IPS DF 19.7 (cell line): ENCODE data around the gene YDJC.
"Not testable (repeated sequence)": the region's sequence is repeated elsewhere in the genome, so short reads cannot be mapped to it uniquely, and the experiment has no call there.

ENCODE experiments used
- DNase-seq: peaks from one replicate; pipeline ENCODE4 v3.0.0-alpha.2; 2013; ENCODE audit warnings: low read depth, low spot score

YDJC gene

GRCh38 chr22:21606775-21607174 lies 23.0 kb downstream of the YDJC start:
- no peak for DNase-seq

GRCh38 chr22:21605887-21606564 lies 23.8 kb downstream of the YDJC start:
- DNase-seq = no peak

DNA sequence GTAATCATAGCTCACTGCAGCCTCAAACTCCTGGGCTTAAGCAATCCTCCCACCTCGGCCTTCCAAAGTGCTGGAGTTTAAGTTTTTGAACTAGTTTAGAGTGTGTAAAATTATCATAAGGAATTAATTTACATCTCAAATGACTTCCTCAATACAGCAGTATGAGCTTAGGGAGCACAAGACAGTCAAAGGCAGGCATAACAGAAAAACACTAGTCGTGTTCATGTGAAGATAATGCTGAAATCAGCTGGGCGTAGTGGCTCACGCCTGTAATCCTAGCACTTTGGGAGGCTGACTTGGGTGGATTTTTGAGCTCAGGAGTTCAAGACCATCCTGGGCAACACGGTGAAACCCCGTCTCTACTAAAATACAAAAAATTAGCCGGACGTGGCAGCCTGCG lies 25.8 kb downstream of the YDJC start:
- no peak for DNase-seq

- DNase-seq = no peak
Observed at GRCh38 chr22:21602579-21602978, 27.2 kb downstream of the YDJC start.

DNA sequence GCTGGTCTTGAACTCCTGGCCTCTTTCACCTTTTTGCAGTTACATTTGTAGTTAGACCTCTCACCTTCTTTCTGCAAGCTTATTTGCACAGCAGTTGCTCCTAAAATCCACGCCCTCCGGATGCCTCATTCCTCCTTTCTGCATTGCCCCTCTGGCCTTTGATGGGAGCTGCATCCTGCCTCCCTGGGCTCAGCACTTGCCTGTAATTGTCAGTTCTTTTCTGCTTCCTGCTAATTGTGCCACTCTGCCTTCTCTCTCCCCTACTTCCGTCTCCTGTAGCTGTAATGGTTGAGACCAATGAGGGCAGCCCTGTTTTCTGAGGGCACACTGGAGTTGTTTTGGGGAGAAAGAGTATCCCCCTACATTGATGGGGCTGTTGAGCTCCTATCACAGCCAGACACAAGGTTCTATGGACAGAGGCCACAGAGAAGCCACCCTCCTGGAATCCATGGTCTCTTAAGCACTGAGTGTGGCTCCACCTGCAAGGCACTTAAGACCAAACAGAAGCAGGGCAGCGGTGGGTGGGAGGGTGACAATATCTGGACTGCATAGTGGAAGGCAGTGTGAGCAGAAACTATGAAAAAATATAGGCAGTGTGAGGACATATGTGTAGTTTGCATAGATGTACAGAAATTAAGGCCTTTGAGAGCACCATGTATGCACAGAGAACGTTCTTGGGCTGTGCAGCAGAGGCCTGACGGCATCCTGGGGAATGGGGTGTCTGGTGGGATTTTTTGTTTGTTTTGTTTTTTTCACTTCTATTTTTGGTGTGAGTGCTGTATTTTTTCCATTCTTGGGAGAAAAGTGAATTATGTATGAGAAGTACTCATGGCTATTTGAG lies 30.5 kb downstream of the YDJC start:
- no peak for DNase-seq

GRCh38 chr22:21598302-21598701 lies 31.5 kb downstream of the YDJC start:
- DNase-seq = no peak

DNA sequence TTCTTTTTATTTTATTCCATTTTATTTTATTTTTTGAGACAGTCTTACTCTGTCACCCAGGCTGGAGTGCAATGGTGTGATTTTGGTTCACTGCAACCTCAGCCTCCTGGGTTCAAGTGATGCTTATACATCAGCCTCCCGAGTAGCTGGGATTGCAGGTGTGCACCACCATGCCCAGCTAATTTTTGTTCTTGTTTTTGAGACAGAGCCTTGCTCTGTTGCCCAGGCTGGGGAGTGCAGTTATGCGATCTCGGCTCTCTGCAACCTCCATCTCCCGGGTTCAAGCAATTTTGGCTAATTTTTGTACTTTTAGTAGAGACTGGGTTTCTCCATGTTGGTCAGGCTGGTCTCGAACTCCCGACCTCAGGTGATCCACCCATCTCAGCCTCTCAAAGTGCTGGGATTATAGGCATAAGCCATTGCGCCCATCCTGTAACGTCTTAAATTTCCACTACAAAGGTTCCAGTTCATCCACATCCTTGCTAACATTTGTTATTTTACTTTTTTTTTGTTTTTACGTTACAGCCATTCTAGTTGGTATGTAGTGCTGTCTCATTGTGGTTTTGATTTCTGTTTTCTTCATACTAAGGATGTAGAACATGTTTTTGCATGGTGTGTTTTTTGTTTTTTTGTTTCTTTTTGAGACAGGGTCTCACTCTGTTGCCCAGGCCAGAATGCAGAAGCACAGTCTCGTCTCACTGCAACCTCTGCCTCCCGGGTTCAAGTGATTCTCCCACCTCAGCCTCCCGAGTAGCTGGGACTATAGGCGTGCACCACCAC lies 33.3 kb downstream of the YDJC start:
- not testable (repeated sequence) for DNase-seq

DNA sequence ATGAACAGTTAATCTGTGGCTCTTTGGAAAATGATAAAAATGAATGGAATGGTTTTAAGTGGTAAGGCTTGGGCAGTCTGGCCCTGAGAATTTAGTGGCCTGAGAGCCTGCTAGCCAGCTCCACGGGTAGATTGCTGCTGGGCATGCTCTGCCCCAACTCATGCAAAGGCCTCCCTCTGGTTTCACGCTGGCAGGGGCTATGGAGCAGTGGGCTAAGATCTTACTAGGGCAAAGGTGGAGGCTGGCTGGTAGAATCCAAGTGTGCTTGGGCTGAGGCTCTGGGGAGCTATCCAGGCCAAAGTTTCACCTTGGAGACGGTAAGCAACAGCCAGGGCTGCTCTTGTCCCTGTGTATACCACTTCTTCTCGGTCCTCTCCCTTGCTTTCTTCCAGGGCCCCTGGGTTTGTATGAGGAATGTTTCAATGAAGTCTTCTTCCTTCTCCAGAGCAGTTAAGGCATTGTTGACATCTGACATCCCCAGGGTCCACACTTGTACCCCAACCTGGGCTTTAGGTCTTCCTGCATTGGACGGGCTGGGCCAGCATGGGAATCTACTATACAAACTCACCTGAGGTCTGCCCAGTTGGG lies 34.9 kb downstream of the YDJC start:
- no peak for DNase-seq

GRCh38 chr22:21593406-21594232 lies 36.2 kb downstream of the YDJC start:
- no peak for DNase-seq

DNA sequence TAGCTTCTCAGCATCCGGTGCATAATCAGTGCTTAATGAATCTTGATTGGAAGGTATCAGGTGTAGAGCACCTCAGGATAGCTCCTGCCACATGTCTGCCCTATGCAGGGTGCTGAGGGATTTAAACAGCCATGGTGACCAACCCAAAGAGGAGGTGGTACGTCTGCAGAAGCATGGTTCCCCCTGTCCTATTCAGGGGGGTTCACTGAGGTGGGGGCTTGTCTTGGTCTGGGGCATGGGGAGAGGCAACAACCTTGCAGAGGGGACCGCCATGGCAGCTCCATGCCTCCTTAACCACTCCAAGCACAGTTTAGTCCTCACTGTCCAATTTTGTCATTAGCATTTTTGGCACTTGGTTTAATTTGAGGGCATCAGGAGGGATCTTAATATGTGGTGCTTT lies 37.4 kb downstream of the YDJC start:
- no peak for DNase-seq

DNA sequence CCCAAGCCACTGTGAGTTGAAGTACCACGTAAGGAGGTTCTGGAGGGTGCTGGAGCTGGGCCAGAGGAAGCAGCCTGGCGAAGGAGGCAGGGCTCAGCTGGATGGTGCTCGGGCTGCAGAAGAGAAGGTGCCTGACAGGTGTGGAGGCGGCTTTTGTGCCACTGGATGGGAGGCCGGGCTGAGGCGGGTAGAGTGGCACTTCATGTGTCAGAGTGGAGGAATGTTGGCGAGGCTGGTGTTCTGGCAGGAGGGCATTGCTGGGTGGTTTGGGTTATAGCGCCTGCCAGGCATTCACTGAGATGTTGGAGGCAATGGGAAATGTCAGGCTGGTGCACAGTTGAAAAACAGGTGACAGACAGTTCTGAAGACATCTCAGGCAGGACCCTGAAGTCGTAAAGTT lies 38.1 kb downstream of the YDJC start:
- DNase-seq = no peak

GRCh38 chr22:21590809-21591641 lies 38.8 kb downstream of the YDJC start:
- DNase-seq = no peak

DNA sequence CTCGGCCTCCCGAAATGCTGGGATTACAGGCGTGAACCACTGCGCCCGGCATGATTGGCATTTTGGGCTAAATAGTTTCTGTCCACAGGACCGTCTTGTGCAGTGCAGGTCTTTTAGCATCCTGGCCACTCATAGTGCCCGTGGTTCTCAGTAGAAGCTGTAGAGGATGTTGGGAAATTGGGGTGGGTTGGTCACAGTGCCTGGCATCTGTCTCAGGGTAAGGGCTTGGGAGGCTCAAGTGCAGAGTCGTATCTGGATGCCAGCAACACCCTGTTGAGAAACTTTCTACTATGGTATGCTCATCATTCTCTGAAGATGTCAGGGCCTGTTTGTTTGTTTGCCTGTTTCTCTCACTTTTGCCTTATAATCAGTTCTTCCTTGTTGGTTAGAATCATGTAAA lies 40.4 kb downstream of the YDJC start:
- no peak for DNase-seq

- DNase-seq = no peak
Observed at GRCh38 chr22:21587803-21588611, 41.8 kb downstream of the YDJC start.

- DNase-seq = no peak
Observed at GRCh38 chr22:21585389-21585788, 44.4 kb downstream of the YDJC start.

DNA sequence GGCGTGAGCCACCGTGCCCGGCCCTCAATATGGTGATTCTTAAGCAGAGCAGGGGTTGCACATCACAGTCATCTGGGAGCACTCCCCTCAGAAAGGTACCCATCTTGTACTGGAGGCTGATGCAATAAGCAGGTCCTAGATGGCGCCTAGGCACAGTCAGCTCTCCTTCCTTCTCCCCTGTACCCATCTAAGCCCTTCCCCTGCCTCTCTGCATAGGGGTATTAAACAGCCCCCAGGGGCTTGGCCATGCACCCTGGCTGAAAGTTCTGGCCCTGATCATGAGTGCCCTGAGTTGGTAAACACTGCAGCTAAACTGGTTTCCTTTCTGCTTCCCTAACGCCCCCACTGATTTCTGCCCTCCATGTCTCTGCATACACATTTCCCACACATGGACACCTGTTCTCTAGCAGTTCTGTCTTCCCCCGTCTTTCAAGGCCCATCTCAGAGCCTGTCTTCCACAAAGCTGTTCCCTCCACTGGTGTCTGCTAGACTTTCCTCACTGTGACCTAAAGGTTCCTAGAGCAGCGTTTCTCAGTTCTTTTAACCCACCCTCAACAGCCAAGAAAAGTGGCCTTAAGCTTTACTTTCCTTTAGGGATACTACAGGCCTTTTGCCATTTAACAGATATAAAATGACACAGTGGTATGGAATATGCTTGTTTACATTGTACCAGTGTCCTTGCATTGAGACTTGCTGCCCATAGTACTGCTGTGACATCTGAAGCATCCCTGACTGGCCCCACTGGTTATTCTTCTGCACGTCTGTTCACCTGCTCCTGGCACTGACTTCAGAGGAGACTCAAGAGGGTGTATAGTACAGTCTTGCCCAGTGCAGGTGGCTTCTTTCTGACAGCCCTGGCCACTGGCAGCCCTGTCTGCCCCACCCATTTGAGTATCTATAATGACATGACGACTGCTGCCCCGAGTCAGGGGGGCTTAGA lies 46.8 kb downstream of the YDJC start:
- no peak for DNase-seq

- DNase-seq = not testable (repeated sequence)
Observed at GRCh38 chr22:21581009-21581713, 48.7 kb downstream of the YDJC start.

DNA sequence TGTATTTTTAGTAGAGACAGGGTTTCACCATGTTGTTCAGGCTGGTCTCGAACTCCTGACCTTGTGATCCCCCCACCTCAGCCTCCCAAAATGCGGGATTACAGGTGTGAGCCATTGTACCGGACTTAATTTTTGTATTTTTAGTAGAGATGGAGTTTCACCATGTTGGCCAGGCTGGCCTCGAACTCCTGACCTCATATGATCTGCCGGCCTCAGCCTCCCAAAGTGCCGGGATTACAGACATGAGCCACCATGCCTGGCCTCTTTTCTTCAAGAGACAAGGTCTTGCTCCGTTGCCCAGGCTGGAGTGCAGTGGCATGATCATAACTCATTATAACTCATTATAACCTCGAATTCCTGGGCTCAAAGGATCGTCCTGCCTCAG lies 49.2 kb downstream of the YDJC start:
- DNase-seq = not testable (repeated sequence)
